Measurements from ENCODE around the gene BCAT1.

The BCAT1 gene

GRCh38 chr12:24838531-24838950 is 110.4 kb downstream of the BCAT1 start:
- Mint-ChIP-seq H3K9me3 (no peaks in the 10 kb centered on the region), H3K27ac (no peak overlapping the region), H3K27me3 (ENCODE audit: low read depth, poor library complexity) (no peaks in the 10 kb centered on the region), H3K4me1 (no peaks in the 10 kb centered on the region), H3K36me3 (ENCODE audit: low read depth) (peaks cover 56% of the 10 kb centered on the region), H3K4me3 (no peak overlapping the region)
- no peak for DNase-seq
- no peak for TF ChIP-seq CTCF (IDR thresholded peaks at IDR 0.05)

GRCh38 chr12:24835377-24835776 is 113.5 kb downstream of the BCAT1 start:
- no peaks in the 10 kb centered on the region for H3K27me3 Mint-ChIP-seq (ENCODE audit: low read depth, poor library complexity)
- DNase-seq: no peak
- no peak for TF ChIP-seq CTCF (IDR thresholded peaks at IDR 0.05)
- H3K36me3 Mint-ChIP-seq (ENCODE audit: low read depth): peaks cover 63% of the 10 kb centered on the region
- no peaks in the 10 kb centered on the region for H3K4me1 Mint-ChIP-seq
- H3K4me3 Mint-ChIP-seq: no peak overlapping the region
- no peaks in the 10 kb centered on the region for H3K9me3 Mint-ChIP-seq
- no peak overlapping the region for H3K27ac Mint-ChIP-seq

GRCh38 chr12:24833513-24833912 is 115.4 kb downstream of the BCAT1 start:
- H3K36me3 Mint-ChIP-seq (ENCODE audit: low read depth): peaks cover 56% of the 10 kb centered on the region
- no peak for TF ChIP-seq CTCF (IDR thresholded peaks at IDR 0.05)
- H3K27me3 Mint-ChIP-seq (ENCODE audit: low read depth, poor library complexity): no peaks in the 10 kb centered on the region
- DNase-seq: no peak
- H3K9me3 Mint-ChIP-seq: no peaks in the 10 kb centered on the region
- H3K4me3 Mint-ChIP-seq: no peak overlapping the region
- H3K27ac Mint-ChIP-seq: no peak overlapping the region
- H3K4me1 Mint-ChIP-seq: no peaks in the 10 kb centered on the region

- no peak for TF ChIP-seq CTCF (IDR thresholded peaks at IDR 0.05)
- H3K27me3 Mint-ChIP-seq (ENCODE audit: low read depth, poor library complexity): no peaks in the 10 kb centered on the region
- H3K4me3 Mint-ChIP-seq: no peak overlapping the region
- peak overlapping the region; percentile 91 for H3K27ac Mint-ChIP-seq
- no peak for DNase-seq
- H3K9me3 Mint-ChIP-seq: no peaks in the 10 kb centered on the region
- H3K4me1 Mint-ChIP-seq: peaks cover 7% of the 10 kb centered on the region
- H3K36me3 Mint-ChIP-seq (ENCODE audit: low read depth): peaks cover 79% of the 10 kb centered on the region
Measured at GRCh38 chr12:24823808-24824515, 124.9 kb downstream of the BCAT1 start.

GRCh38 chr12:24822121-24822899 is 126.6 kb downstream of the BCAT1 start:
- no peak for DNase-seq
- Mint-ChIP-seq H3K9me3 (no peaks in the 10 kb centered on the region), H3K36me3 (ENCODE audit: low read depth) (peaks cover 82% of the 10 kb centered on the region), H3K27ac (no peak overlapping the region), H3K27me3 (ENCODE audit: low read depth, poor library complexity) (no peaks in the 10 kb centered on the region), H3K4me3 (no peak overlapping the region), H3K4me1 (peaks cover 7% of the 10 kb centered on the region)
- no peak for TF ChIP-seq CTCF (IDR thresholded peaks at IDR 0.05)
